AG10803 (cell line): ENCODE data around the gene CTNND2.

Source experiments
- DNase-seq: peaks from one replicate; pipeline ENCODE4 v3.0.0; 2010; ENCODE audit warnings: low read depth
- H3K4me3 ChIP-seq: 2 replicates; pipeline ENCODE4 v1.5.1; 2011; ENCODE audit warnings: mild to moderate bottlenecking, low read length, control low read depth
- TF ChIP-seq, protein P1 (sequence below): conservative IDR thresholded peaks from 2 replicates; pipeline ENCODE4 v1.5.1; 2011; ENCODE audit warnings: mild to moderate bottlenecking, low read length, control low read depth, inconsistent platforms

Gene CTNND2

DNA sequence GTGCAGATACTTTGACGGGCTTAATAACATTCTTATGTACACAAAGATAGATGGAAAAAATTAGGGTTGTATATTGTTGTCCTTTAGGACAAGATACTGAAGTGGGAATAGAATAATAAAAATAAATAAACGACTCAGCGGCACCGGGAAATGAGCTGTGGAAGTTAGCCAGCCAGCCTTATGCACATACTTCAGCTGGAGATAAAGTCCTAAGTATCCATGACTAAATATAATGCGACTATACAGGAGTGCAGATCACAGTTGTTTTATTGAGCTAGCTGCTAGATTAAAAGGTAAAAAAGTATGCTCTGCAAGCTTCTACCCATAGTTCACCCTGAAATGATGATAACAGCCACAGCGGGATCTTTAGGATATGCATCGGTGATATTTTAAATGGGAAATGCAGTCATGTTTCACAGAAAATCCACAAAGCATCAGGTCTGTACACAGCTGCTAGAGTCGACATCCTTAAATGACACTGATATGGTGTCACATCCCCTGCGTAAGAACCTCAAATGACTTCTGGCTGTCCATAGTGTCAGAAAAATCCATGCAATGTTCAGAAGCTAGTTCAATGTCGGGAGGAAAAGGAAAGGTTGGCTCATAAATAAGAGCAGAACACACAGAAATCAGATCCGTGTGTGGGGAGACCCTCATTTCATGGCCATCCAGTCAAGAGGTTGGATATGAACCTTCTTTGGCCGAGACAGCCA is 750.4 kb downstream of the CTNND2 start:
- no peak overlapping the region for H3K4me3 ChIP-seq
- TF ChIP-seq, protein P1, sequence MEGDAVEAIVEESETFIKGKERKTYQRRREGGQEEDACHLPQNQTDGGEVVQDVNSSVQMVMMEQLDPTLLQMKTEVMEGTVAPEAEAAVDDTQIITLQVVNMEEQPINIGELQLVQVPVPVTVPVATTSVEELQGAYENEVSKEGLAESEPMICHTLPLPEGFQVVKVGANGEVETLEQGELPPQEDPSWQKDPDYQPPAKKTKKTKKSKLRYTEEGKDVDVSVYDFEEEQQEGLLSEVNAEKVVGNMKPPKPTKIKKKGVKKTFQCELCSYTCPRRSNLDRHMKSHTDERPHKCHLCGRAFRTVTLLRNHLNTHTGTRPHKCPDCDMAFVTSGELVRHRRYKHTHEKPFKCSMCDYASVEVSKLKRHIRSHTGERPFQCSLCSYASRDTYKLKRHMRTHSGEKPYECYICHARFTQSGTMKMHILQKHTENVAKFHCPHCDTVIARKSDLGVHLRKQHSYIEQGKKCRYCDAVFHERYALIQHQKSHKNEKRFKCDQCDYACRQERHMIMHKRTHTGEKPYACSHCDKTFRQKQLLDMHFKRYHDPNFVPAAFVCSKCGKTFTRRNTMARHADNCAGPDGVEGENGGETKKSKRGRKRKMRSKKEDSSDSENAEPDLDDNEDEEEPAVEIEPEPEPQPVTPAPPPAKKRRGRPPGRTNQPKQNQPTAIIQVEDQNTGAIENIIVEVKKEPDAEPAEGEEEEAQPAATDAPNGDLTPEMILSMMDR: no peak
- no peak for DNase-seq

DNA sequence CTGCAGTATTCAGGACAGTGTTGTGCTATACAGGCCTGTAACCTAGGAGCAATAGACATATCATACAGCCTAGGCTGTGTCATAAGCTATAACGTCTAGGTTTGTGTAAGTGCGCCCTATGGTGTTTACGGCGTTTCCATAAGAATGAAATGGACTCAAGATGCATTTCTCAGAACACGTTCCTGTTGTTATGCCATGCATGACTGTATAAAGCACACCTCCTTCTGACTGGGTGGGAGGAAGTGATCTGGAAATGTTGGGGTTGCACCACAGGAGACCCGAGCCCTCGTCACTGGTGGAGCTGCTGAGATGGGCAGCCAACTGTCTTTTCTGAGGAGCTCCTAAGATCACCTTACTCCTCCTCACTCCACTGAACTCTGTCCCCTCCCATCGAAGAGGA is 751.9 kb downstream of the CTNND2 start:
- TF ChIP-seq, protein P1: no peak
- H3K4me3 ChIP-seq: no peak overlapping the region
- no peak for DNase-seq

DNA sequence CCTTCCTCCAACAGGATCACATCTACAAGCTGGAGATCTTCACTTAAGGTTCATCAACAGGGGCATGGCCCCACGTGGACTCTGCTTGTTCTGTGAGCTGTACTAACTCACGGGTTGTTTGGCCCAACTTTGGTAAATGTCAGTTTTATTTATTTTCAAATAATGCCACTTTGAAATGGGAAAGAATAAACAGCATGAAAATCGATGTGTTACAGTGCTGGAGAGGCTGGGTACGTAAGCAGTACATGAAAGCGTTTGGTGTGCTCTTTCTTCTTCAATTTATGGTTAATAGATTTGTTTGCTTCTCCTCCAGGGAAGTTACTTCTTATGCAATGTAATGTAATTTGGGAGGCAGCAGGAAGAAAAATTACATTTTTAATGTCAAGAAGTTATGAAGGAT is 753.3 kb downstream of the CTNND2 start:
- no peak for DNase-seq
- no peak overlapping the region for H3K4me3 ChIP-seq
- TF ChIP-seq, protein P1: no peak

DNA sequence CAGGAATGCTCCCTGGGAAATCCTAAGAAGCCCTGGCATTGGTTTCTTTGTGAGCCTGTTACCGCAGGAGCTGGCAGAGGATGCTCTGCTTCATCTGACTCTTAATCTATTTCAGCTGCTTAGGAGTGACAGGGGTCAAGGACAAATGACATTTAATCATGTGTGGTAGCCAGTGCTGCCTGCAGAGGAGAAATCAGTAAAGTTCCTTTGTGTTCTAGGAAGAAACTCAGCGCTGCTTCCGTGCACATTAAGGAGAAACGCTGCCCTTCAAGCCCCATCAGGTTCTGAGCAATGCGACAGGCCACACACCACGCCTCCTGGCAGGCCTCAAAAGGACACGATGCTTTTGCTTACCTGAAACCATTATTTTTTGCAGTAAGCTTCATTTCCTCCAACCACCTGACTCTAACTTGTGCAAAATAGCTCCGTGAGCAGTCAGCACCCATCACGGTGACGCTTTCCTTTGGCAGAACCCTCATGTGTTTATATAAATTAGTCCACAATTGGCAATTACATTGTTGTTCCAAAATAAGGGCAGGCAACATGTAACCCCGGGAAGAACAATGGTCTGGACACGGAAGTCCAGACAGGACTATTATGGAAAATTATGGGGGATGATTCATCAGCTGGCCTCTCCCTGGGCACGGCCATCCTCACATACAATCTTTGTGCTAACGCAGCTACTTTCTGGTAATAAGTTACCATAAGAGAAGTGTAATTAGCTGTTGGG is 755.3 kb downstream of the CTNND2 start:
- TF ChIP-seq, protein P1: no peak
- H3K4me3 ChIP-seq: no peak overlapping the region
- no peak for DNase-seq

DNA sequence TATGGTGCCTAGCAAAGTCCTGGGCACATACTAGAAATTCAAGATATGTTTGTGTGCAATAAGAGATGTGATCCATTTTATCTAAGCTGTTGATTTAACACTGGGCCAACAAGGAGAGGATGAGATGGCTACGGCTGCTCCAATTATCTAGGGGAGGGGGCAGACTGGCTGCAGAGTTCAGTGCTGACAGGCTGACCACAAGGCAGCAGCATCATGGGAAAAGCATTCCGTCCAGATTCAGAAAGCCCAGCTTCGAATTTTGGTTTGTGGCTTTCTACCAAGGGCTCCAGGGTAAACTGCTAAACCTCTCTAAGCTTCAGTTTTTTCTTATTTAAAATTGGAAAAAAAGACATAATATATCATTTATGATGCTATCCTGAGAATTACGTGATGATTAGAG is 758.1 kb downstream of the CTNND2 start:
- TF ChIP-seq, protein P1: no peak
- no peak overlapping the region for H3K4me3 ChIP-seq
- DNase-seq: no peak

DNA sequence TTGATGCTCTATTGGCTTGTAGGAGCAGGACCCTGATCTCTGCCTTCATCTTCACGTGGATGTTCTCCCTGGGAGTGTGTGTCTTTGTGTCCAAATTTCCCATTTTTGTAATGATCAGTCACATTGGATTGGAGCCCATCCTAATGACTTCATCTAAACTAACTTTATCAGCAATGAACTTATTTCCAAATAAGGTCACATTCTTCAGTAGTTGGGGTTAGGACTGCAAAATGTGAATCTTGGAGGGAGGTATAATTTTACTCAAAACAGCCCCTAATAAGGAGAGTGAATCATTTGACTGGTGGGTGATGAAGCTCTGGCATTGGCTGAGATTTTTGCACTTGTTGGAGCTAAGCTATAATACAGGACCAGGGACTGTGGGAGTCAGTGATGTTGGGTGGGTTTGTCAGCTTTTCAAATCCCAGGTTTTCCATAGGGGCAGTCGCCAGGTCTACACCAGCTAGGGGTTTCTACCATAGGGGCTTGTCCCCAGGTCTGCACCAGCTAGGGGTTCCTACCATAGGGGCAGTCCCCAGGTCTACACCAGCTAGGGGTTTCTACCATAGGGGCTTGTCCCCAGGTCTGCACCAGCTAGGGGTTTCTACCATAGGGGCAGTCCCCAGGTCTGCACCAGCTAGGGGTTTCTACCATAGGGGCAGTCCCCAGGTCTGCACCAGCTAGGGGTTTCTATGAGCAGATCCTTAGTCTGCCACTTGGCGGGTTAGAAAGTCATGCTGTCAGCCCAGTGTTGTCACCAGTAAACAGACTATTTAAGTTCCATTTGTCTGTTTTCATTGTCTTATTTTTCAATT is 760.6 kb downstream of the CTNND2 start:
- DNase-seq: no peak
- TF ChIP-seq, protein P1: no peak
- no peak overlapping the region for H3K4me3 ChIP-seq
